HepG2 (cell line): ENCODE measurements around the gene PYGB. TPM values are rescaled to one million over a fixed set of nuclear protein-coding genes. Genes with fewer than 3 reads are reported as not detected.
A peak's percentile ranks its signal among the peaks of the same experiment; 100 is the strongest.

Experiments
- ATAC-seq: fragments of 200-7000 bp; cut with Tn5 transposase; 3 replicates; pipeline ENCODE4 v1.9.1; 2020; ENCODE audit warnings: mild to moderate bottlenecking, moderate library complexity
- BruUV-seq: library from RNA; stranded (reverse); fragments of 400-500 nt; replicated peaks from 2 replicates; lab custom pipeline; 2021; lab: Mats Ljungman, UMichigan
- CTCF ChIA-PET: fragments of 300-600 bp; formaldehyde crosslinking; extraction: SDS; loops from one replicate; lab custom pipeline; 2021; ENCODE audit warnings: low total read pairs, inconsistent platforms, low intra/inter-chr PET ratio; lab: Yijun Ruan, JAX
- POLR2A ChIA-PET: fragments of 350-600 bp; sonication (Branson Sonifier 250); formaldehyde crosslinking; loops from one replicate; lab custom pipeline; 2020; ENCODE audit warnings: antibody characterized with exemption, inconsistent platforms; lab: Yijun Ruan, JAX
- DNase-seq: peaks from one replicate; pipeline ENCODE4 v3.0.0-alpha.2; 2015; ENCODE audit warnings: low spot score
- FAIRE-seq: peaks from 3 replicates; lab custom pipeline; 2011; peaks lifted over from hg19 to GRCh38; lab: Jason Lieb, UNC
- H2AFZ ChIP-seq: one replicate; pipeline ENCODE4 v1.6.1; 2011; ENCODE audit warnings: low read length, inconsistent platforms
- H3K27ac ChIP-seq: fragments of 300-600 bp; 3 replicates; pipeline ENCODE4 v1.8.0; 2011; ENCODE audit warnings: mixed run types, mild to moderate bottlenecking, mixed read lengths, low read length, inconsistent platforms; ENCODE audit not compliant: insufficient read depth; ENCODE audit errors: extremely low read length
- H3K27me3 ChIP-seq, 2 experiments: fragments of 200-600 bp in 1 of 2; 2 replicates in 1 of 2; 3 replicates in 1 of 2; pipeline versions ENCODE4 v1.6.0 to v1.8.0; 2011; ENCODE audit warnings: low read length in 2 of 2, mild to moderate bottlenecking in 2 of 2, moderate library complexity in 2 of 2, inconsistent platforms in 1 of 2; ENCODE audit not compliant: insufficient read depth in 2 of 2, control insufficient read depth in 1 of 2
- H3K36me3 ChIP-seq, 2 experiments: fragments of 200-600 bp in 1 of 2; replicated peaks in 1 of 2; 2 replicates in 1 of 2; 3 replicates in 1 of 2; pipeline versions ENCODE4 v1.5.1 to v1.8.0; 2011; ENCODE audit warnings: low read length in 2 of 2, inconsistent platforms in 1 of 2; ENCODE audit not compliant: insufficient read depth in 2 of 2, control insufficient read depth in 1 of 2
- H3K4me1 ChIP-seq: 2 replicates; pipeline ENCODE4 v1.5.1; 2012; ENCODE audit warnings: low read length, inconsistent platforms; ENCODE audit not compliant: insufficient read depth
- H3K4me2 ChIP-seq: 2 replicates; pipeline ENCODE4 v1.6.0; 2011; ENCODE audit warnings: low read depth, low read length, inconsistent platforms
- H3K4me3 ChIP-seq, 3 experiments: fragments of 200-600 bp in 1 of 3; sonication (generic), shearing (Covaris generic) in 1 of 3; replicated peaks in 1 of 3; 2 replicates each; pipeline ENCODE4 v1.5.1; 2011 to 2016; ENCODE audit warnings: low read length in 3 of 3, inconsistent platforms in 2 of 3, low read depth in 2 of 3, mild to moderate bottlenecking in 2 of 3, control low read depth in 1 of 3, mixed read lengths in 1 of 3; ENCODE audit not compliant: insufficient read depth in 1 of 3
- H3K79me2 ChIP-seq: one replicate; pipeline ENCODE4 v1.6.1; 2011; ENCODE audit warnings: low read length, inconsistent platforms; ENCODE audit not compliant: insufficient read depth
- H3K9ac ChIP-seq: 2 replicates; pipeline ENCODE4 v1.6.0; 2011; ENCODE audit warnings: mild to moderate bottlenecking, low read depth, low read length, inconsistent platforms; ENCODE audit not compliant: insufficient read depth
- H3K9me3 ChIP-seq: 2 replicates; pipeline ENCODE4 v1.5.1; 2012; ENCODE audit warnings: mild to moderate bottlenecking, low read length
- H4K20me1 ChIP-seq: 2 replicates; pipeline ENCODE4 v1.6.0; 2011; ENCODE audit warnings: inconsistent platforms, mild to moderate bottlenecking, low read length, moderate library complexity; ENCODE audit not compliant: insufficient read depth
- CREB1 ChIP-seq, 2 experiments: fragments of 450-650 bp in 1 of 2; IDR thresholded peaks; 2 replicates each; pipeline ENCODE4 v1.6.1; 2016 to 2017; ENCODE audit warnings: control low read depth in 1 of 2, mild to moderate bottlenecking in 1 of 2, missing compliant biosample characterization in 1 of 2, missing genetic modification characterization in 1 of 2
- ISL2 ChIP-seq: sonication (generic); formaldehyde crosslinking; IDR thresholded peaks from 2 replicates; pipeline ENCODE4 v1.5.0; 2020; ENCODE audit warnings: missing genetic modification reagents
- KDM2A ChIP-seq: sonication (generic); formaldehyde crosslinking; IDR thresholded peaks from 2 replicates; pipeline ENCODE4 v1.4.0; 2020; ENCODE audit warnings: low read depth, missing genetic modification reagents, borderline replicate concordance
- KLF16 ChIP-seq, 2 experiments: sonication (generic) in 1 of 2; formaldehyde crosslinking in 1 of 2; IDR thresholded peaks; 2 replicates each; pipeline versions ENCODE4 v1.6.1 to v1.8.0; 2016 to 2023; ENCODE audit warnings: missing genetic modification reagents in 2 of 2, missing compliant biosample characterization in 1 of 2
- NONO ChIP-seq, 2 experiments: fragments of 450-650 bp in 1 of 2; sonication (generic) in 1 of 2; formaldehyde crosslinking in 1 of 2; IDR thresholded peaks in 1 of 2; conservative IDR thresholded peaks in 1 of 2; 2 replicates each; pipeline versions ENCODE4 v1.6.1 to v1.8.0; 2017 to 2022; ENCODE audit warnings: mild to moderate bottlenecking in 1 of 2, missing genetic modification reagents in 1 of 2, moderate library complexity in 1 of 2
- SRY ChIP-seq: sonication (generic); formaldehyde crosslinking; IDR thresholded peaks from 2 replicates; pipeline ENCODE4 v1.8.0; 2022; ENCODE audit warnings: mild to moderate bottlenecking, missing genetic modification reagents
- ZNF501 ChIP-seq: sonication (generic); formaldehyde crosslinking; IDR thresholded peaks from 2 replicates; pipeline ENCODE4 v1.5.1; 2020; ENCODE audit warnings: mild to moderate bottlenecking, moderate library complexity, missing genetic modification reagents
- ZNF605 ChIP-seq: sonication (generic); formaldehyde crosslinking; IDR thresholded peaks from 2 replicates; pipeline ENCODE4 v1.8.0; 2022; ENCODE audit warnings: mild to moderate bottlenecking, missing genetic modification reagents
- ZNF720 ChIP-seq: sonication (generic); formaldehyde crosslinking; IDR thresholded peaks from 2 replicates; pipeline ENCODE4 v1.4.0; 2020; ENCODE audit warnings: missing genetic modification reagents
- ZNF768 ChIP-seq: sonication (generic); formaldehyde crosslinking; IDR thresholded peaks from 2 replicates; pipeline ENCODE4 v1.4.0; 2020; ENCODE audit warnings: missing genetic modification reagents
- ZNF776 ChIP-seq: sonication (generic); formaldehyde crosslinking; IDR thresholded peaks from 2 replicates; pipeline ENCODE4 v1.4.0; 2020; ENCODE audit warnings: mild to moderate bottlenecking, missing genetic modification reagents
- WGBS: methylation state at CpG from one replicate; pipeline ENCODE4 v1.1.6; 2017; ENCODE audit warnings: low lambda C conversion rate; 5-methylcytosine and 5-hydroxymethylcytosine counted together
- in situ Hi-C: cut with HindIII; loops from 2 replicates; pipeline ENCODE4 v1.10.0; 2017; ENCODE audit warnings: low pct_unique_long_range_greater_than_20kb; ENCODE audit not compliant: extremely low pct_ligation_motif_present
- intact Hi-C: fragments of 100-400 bp; cut with micrococcal nuclease; formaldehyde crosslinking; loops from one replicate; pipeline ENCODE4 v1.10.0; 2022; ENCODE audit not compliant: unreplicated experiment
- polyA plus RNA-seq, 8 experiments: library from polyadenylated mRNA; depleted of rRNA in 3 of 8; stranded (reverse) in 7 of 8; unstranded in 1 of 8; fragments of >200 nt; fragmentation: Illumina TruSeq in 4 of 8; extraction: Trizol in 4 of 8; gene quantifications; 2 replicates each; pipeline versions ENCODE4 v1.2.1 to v1.2.3, GENCODE V29; 2011 to 2016; ENCODE audit warnings: low read depth in 4 of 8, missing spikeins in 1 of 8, mixed read lengths in 1 of 8; ENCODE audit not compliant: insufficient read depth in 1 of 8
- total RNA-seq, 5 experiments: library from RNA; depleted of rRNA; stranded (reverse); fragments of >200 nt; fragmentation: Illumina TruSeq; extraction: Trizol; gene quantifications; 2 replicates each; pipeline ENCODE4 v1.2.3, GENCODE V29; 2016; ENCODE audit warnings: low read depth in 1 of 5
- TF ChIP-seq, protein P1 (sequence below): sonication (generic); formaldehyde crosslinking; IDR thresholded peaks from 2 replicates; pipeline ENCODE4 v1.5.0; 2020; ENCODE audit warnings: missing genetic modification reagents
- TF ChIP-seq, protein P2 (sequence below): sonication (generic); formaldehyde crosslinking; IDR thresholded peaks from 2 replicates; pipeline ENCODE4 v1.4.0; 2020; ENCODE audit warnings: low read depth, mild to moderate bottlenecking, missing genetic modification reagents

Gene PYGB
- total and polyA plus RNA-seq, 2 of the 13 experiments (the other 11 are each of a cell fraction or from before 2014, with no cell fraction given): 24.2 to 86.3 TPM

DNA sequence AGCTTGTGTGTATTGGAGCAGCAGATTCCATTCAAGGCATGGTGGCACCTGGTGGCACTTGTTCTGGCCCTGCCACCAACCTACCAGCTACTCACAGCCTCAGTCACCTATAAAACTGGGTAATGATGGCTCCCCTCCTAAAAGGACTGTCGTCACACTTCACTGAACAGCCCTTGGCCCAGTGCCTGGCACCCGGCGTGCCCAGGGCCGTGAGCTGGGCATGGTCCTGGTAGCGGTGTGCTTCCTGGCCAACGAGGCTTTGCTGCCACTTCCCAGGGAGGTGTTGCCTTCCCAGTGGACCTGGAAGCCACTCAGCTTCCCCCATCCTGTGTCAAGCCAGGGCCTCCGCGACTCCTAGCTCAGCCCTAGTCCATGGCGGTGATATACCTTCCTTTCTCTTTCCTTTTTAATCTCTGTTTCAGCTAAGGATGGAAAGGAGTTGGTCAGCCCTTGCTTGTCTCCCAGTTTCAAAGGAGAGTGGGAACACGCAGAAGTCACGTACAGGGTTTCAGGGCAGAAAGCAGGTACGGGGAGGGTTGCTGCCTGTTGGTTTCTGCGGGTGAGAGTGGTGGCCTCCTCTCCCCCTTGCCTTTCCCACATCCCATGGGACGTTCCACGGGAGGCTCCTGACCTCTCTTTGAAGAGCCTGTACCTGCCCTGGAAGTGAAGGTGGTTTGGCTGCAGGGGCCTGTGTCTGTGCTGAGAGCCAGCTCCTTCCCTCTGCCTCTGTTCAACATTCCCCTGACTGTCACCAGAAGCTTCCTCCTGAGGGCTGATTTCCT, 26.9 kb upstream of the PYGB start (continued):
- TF ChIP-seq KDM2A (CRISPR knock-in tag): no peak
- TF ChIP-seq, protein P1, sequence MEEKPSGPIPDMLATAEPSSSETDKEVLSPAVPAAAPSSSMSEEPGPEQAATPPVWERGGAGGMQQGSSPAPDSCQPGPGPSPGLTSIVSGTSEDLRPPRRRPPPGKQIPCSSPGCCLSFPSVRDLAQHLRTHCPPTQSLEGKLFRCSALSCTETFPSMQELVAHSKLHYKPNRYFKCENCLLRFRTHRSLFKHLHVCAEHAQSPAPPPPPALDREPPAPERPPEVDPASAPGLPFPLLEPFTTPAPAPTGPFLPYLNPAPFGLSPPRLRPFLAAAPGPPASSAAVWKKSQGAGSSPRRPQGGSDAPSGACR (CRISPR knock-in tag): no peak
- no peak for TF ChIP-seq KLF16 (CRISPR knock-in tag; IDR thresholded peaks at IDR 0.05)

DNA sequence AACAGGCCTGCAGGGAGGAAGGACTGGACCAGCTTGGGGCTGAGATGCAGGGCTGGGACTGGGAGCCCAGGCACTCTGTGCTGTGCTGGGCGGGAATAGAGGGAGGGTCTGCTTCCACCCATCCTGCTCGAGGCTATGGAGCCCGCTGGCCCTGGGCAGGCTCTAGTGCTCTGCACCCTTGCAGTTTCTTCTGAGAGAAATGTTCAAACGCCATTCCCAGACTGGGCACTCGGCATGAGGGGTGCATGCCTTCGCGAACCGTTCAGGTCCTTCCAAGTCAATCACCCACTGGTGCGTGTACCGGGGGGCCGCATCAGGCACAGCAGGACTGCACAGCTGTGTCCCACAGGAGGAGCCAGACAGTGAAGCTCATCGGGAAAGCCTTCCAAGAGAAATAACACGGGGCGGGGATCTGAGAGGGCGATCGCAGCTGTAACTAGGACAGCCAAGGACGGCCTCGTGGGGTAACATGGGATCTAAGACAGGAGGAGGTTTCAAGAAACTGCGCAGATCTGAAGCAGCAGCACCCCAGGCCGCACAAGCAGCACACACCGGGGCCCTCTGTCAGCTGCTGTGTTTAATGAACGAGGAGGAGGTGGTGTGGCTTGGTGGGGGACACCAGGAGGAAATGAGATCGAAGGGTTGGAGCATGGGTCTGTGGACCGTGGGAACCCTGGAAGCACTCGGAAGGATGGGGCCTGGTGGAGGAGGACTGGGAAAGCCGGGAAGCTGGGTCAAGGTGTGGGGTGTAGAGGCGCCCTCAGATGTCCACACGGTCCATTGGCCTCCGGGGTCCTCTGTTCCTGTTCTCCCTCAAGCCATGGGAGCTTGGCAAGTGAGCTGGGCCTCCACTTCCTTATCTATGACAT, 26.1 kb upstream of the PYGB start:
- Histone ChIP-seq H3K9ac (no peak overlapping the region), H3K79me2 (no peaks in the 10 kb centered on the region)
- TF ChIP-seq ISL2 (CRISPR knock-in tag) (no peak), ZNF501 (CRISPR knock-in tag) (0 out of 2 replicates have a peak, but pooled peaks have one; percentile 34), NONO (IDR thresholded peaks at IDR 0.05) (no peak), NONO (CRISPR knock-in tag; conservative IDR thresholded peaks at IDR 0.05) (0 out of 2 replicates have a peak, but pooled peaks have one; percentile 4), ZNF768 (CRISPR knock-in tag) (0 out of 2 replicates have a peak, but pooled peaks have one; percentile 5), ZNF605 (CRISPR knock-in tag) (0 out of 2 replicates have a peak, but pooled peaks have one; percentile 26), SRY (CRISPR knock-in tag) (0 out of 2 replicates have a peak, but pooled peaks have one; percentile 29), CREB1 (IDR thresholded peaks at IDR 0.05) (no peak), CREB1 (CRISPR knock-in tag; IDR thresholded peaks at IDR 0.05) (no peak), ZNF776 (0 out of 2 replicates have a peak, but pooled peaks have one; percentile 14), ZNF720 (CRISPR knock-in tag) (no peak)
- TF ChIP-seq, protein P2, sequence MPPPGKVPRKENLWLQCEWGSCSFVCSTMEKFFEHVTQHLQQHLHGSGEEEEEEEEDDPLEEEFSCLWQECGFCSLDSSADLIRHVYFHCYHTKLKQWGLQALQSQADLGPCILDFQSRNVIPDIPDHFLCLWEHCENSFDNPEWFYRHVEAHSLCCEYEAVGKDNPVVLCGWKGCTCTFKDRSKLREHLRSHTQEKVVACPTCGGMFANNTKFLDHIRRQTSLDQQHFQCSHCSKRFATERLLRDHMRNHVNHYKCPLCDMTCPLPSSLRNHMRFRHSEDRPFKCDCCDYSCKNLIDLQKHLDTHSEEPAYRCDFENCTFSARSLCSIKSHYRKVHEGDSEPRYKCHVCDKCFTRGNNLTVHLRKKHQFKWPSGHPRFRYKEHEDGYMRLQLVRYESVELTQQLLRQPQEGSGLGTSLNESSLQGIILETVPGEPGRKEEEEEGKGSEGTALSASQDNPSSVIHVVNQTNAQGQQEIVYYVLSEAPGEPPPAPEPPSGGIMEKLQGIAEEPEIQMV (CRISPR knock-in tag): 0 out of 2 replicates have a peak, but pooled peaks have one; percentile 14
- TF ChIP-seq, all 625 proteins: peak for 7
- H3K4me2 ChIP-seq: no peak overlapping the region
- intact Hi-C loops (loop anchor here (2.0 kb wide), 1 partner anchor 27 kb away; the partner anchor contains the start of gene ENTPD6), in situ Hi-C loops (no loop called here)
- no peaks in the 10 kb centered on the region for H3K27me3 ChIP-seq
- no peak overlapping the region for H2AFZ ChIP-seq
- H3K36me3 ChIP-seq: peaks cover 21 to 40% of the 10 kb centered on the region in 2 experiments
- H3K4me1 ChIP-seq: peaks cover 37% of the 10 kb centered on the region
- FAIRE-seq (no peak), DNase-seq (no peak), ATAC-seq (no peak)
- ChIA-PET POLR2A (interaction anchor here (2.2 to 6.5 kb wide), 3 partner anchors 11 to 26 kb away, joined by 9 to 72 read pairs (median 15); partner anchors contain the start of genes ENTPD6 and PYGB), CTCF (no interaction called here)
- H3K9me3 ChIP-seq: no peaks in the 10 kb centered on the region
- no TSS peak for BruUV-seq
- 90% methylated on average over 29 of the region's 29 CpGs for WGBS
- H3K27ac ChIP-seq: no peak overlapping the region
- no peaks in the 10 kb centered on the region for H4K20me1 ChIP-seq
- H3K4me3 ChIP-seq: no peak overlapping the region
